ENCODE results near the gene TSPAN8. TPM values are rescaled to one million over a fixed set of nuclear protein-coding genes. Genes with fewer than 3 reads are reported as not detected.

TSPAN8 gene
- total RNA-seq, 4 donors from 2014 or later, result 0.29 to 2.2 (median 1.1) TPM; not detected in 1

GRCh38 chr12:71142956-71143355 lies 14.8 kb downstream of the TSPAN8 start:
- H3K4me1 ChIP-seq, result no peaks in the 10 kb centered on the region
- WGBS, result 69% methylated on average over 5 of the region's 5 CpGs
- no peak for DNase-seq (ENCODE audit: extremely low spot score)
- H3K36me3 ChIP-seq, result no peaks in the 10 kb centered on the region
- H3K4me3 ChIP-seq, result no peak overlapping the region
- no peak overlapping the region for H3K27ac ChIP-seq (replicated peaks in 1 of 4)
- intact Hi-C loops (cut with DNase I), result no loop called here
- TF ChIP-seq EP300 (IDR thresholded peaks at IDR 0.05) (no peak), CTCF (IDR thresholded peaks at IDR 0.05) (no peak), POLR2A (IDR thresholded peaks at IDR 0.05; ENCODE audit: low read depth) (no peak), POLR2AphosphoS5 (IDR thresholded peaks at IDR 0.05) (no peak)
- no peaks in the 10 kb centered on the region for H3K9me3 ChIP-seq
- no peaks in the 10 kb centered on the region for H3K27me3 ChIP-seq

GRCh38 chr12:71142016-71142415 lies 15.8 kb downstream of the TSPAN8 start:
- intact Hi-C loops (cut with DNase I), result no loop called here
- H3K36me3 ChIP-seq, result no peaks in the 10 kb centered on the region
- H3K27ac ChIP-seq (replicated peaks in 1 of 4), result peak overlapping the region in 2 of 4 donors; percentile 7 to 37
- DNase-seq (ENCODE audit: extremely low spot score), result no peak
- H3K27me3 ChIP-seq, result no peaks in the 10 kb centered on the region
- H3K9me3 ChIP-seq, result no peaks in the 10 kb centered on the region
- H3K4me3 ChIP-seq, result no peak overlapping the region
- no peak for TF ChIP-seq EP300 (IDR thresholded peaks at IDR 0.05)
- TF ChIP-seq POLR2A (IDR thresholded peaks at IDR 0.05; ENCODE audit: low read depth), result no peak
- TF ChIP-seq POLR2AphosphoS5 (IDR thresholded peaks at IDR 0.05), result no peak
- no peak for TF ChIP-seq CTCF (IDR thresholded peaks at IDR 0.05)
- WGBS, result 75% methylated on average over 2 of the region's 2 CpGs
- H3K4me1 ChIP-seq, result no peaks in the 10 kb centered on the region

- Histone ChIP-seq H3K27me3 (no peaks in the 10 kb centered on the region), H3K36me3 (no peaks in the 10 kb centered on the region), H3K27ac (replicated peaks in 1 of 4) (peak overlapping the region in 2 of 4 donors; percentile 7 to 37), H3K9me3 (no peaks in the 10 kb centered on the region), H3K4me1 (no peaks in the 10 kb centered on the region), H3K4me3 (no peak overlapping the region)
- DNase-seq (ENCODE audit: extremely low spot score), result no peak
- intact Hi-C loops (cut with DNase I), result no loop called here
- TF ChIP-seq POLR2AphosphoS5 (IDR thresholded peaks at IDR 0.05), result no peak
- no peak for TF ChIP-seq EP300 (IDR thresholded peaks at IDR 0.05)
- no peak for TF ChIP-seq CTCF (IDR thresholded peaks at IDR 0.05)
- no peak for TF ChIP-seq POLR2A (IDR thresholded peaks at IDR 0.05; ENCODE audit: low read depth)
- 88% methylated on average over 1 of the region's 1 CpG for WGBS
Observed at GRCh38 chr12:71141378-71141926, 16.3 kb downstream of the TSPAN8 start.

GRCh38 chr12:71139153-71139735 lies 18.6 kb downstream of the TSPAN8 start:
- DNase-seq (ENCODE audit: extremely low spot score), result no peak
- WGBS, result 71% methylated on average over 6 of the region's 6 CpGs
- intact Hi-C loops (cut with DNase I), result no loop called here
- Histone ChIP-seq H3K36me3 (no peaks in the 10 kb centered on the region), H3K4me3 (no peak overlapping the region), H3K27me3 (no peaks in the 10 kb centered on the region), H3K9me3 (no peaks in the 10 kb centered on the region), H3K27ac (replicated peaks in 1 of 4) (no peak overlapping the region), H3K4me1 (no peaks in the 10 kb centered on the region)
- TF ChIP-seq CTCF (IDR thresholded peaks at IDR 0.05) (no peak), EP300 (IDR thresholded peaks at IDR 0.05) (no peak), POLR2A (IDR thresholded peaks at IDR 0.05; ENCODE audit: low read depth) (no peak), POLR2AphosphoS5 (IDR thresholded peaks at IDR 0.05) (no peak)

- no peak for DNase-seq (ENCODE audit: extremely low spot score)
- Histone ChIP-seq H3K4me3 (no peak overlapping the region), H3K4me1 (no peaks in the 10 kb centered on the region), H3K36me3 (no peaks in the 10 kb centered on the region), H3K27ac (replicated peaks in 1 of 4) (no peak overlapping the region), H3K27me3 (no peaks in the 10 kb centered on the region), H3K9me3 (no peaks in the 10 kb centered on the region)
- 83% methylated on average over 3 of the region's 3 CpGs for WGBS
- intact Hi-C loops (cut with DNase I), result no loop called here
- TF ChIP-seq EP300 (IDR thresholded peaks at IDR 0.05) (no peak), POLR2AphosphoS5 (IDR thresholded peaks at IDR 0.05) (no peak), POLR2A (IDR thresholded peaks at IDR 0.05; ENCODE audit: low read depth) (no peak), CTCF (IDR thresholded peaks at IDR 0.05) (no peak)
Observed at GRCh38 chr12:71138011-71138410, 19.8 kb downstream of the TSPAN8 start.
